CD4-positive, CD25-positive, alpha-beta regulatory T cell (primary cell): ENCODE results near the gene CACNB2. TPM values are rescaled to one million over a fixed set of nuclear protein-coding genes. Genes with fewer than 3 reads are reported as not detected.
A peak's percentile ranks its signal among the peaks of the same experiment; 100 is the strongest.

ENCODE experiments used
- ATAC-seq, 2 donors: fragments of 150-1000 bp; cut with Tn5 transposase; one replicate each; pipeline ENCODE4 v1.10.0; 2021; ENCODE audit warnings: low read depth in 2 of 2, moderate number of reproducible peaks in 2 of 2, moderate library complexity in 1 of 2
- DNase-seq, 3 donors: peaks; one replicate each; pipeline versions ENCODE4 v3.0.0 to v3.0.0-alpha.2; 2012 to 2022; ENCODE audit warnings: mixed read lengths in 1 of 3
- H3K27ac ChIP-seq: one replicate; pipeline ENCODE4 v1.7.0; 2013; ENCODE audit warnings: mild to moderate bottlenecking, low read length; ENCODE audit not compliant: insufficient read depth, poor library complexity, severe bottlenecking
- H3K27me3 ChIP-seq: one replicate; pipeline ENCODE4 v1.7.0; 2013; ENCODE audit warnings: low read length; ENCODE audit not compliant: control insufficient read depth, insufficient read depth
- H3K36me3 ChIP-seq: one replicate; pipeline ENCODE4 v1.7.0; 2013; ENCODE audit warnings: mild to moderate bottlenecking, low read length, moderate library complexity; ENCODE audit not compliant: control insufficient read depth, insufficient read depth
- H3K4me1 ChIP-seq: 2 replicates; pipeline ENCODE4 v1.7.0; 2013; ENCODE audit warnings: mild to moderate bottlenecking, low read length; ENCODE audit not compliant: insufficient read depth, control insufficient read depth, poor library complexity, severe bottlenecking
- H3K4me3 ChIP-seq: one replicate; pipeline ENCODE4 v1.7.0; 2013; ENCODE audit warnings: low read depth, mild to moderate bottlenecking, low read length, moderate library complexity
- H3K9me3 ChIP-seq, 2 experiments: 1 replicate in 1 of 2; 2 replicates in 1 of 2; pipeline ENCODE4 v1.7.0; 2013; ENCODE audit warnings: low read length in 2 of 2, mild to moderate bottlenecking in 1 of 2, moderate library complexity in 1 of 2; ENCODE audit not compliant: control insufficient read depth in 2 of 2
- H3K27ac Mint-ChIP-seq, 3 donors: one replicate each; pipeline ENCODE4 v1.8.0; 2020 to 2022; ENCODE audit warnings: mild to moderate bottlenecking in 3 of 3, mixed read lengths in 3 of 3, moderate library complexity in 2 of 3
- H3K27me3 Mint-ChIP-seq: one replicate; pipeline ENCODE4 v1.8.0; 2022; ENCODE audit warnings: mild to moderate bottlenecking, mixed read lengths
- H3K36me3 Mint-ChIP-seq: one replicate; pipeline ENCODE4 v1.8.0; 2020; ENCODE audit warnings: mixed read lengths
- H3K4me1 Mint-ChIP-seq, 4 donors: one replicate each; pipeline ENCODE4 v1.8.0; 2020 to 2022; ENCODE audit warnings: mixed read lengths in 4 of 4, mild to moderate bottlenecking in 1 of 4
- H3K4me3 Mint-ChIP-seq, 4 donors: one replicate each; pipeline ENCODE4 v1.8.0; 2020 to 2022; ENCODE audit warnings: mild to moderate bottlenecking in 4 of 4, mixed read lengths in 4 of 4, moderate library complexity in 3 of 4
- H3K9me3 Mint-ChIP-seq, 7 donors: one replicate each; pipeline ENCODE4 v1.8.0; 2020 to 2022; ENCODE audit warnings: mixed read lengths in 7 of 7, mild to moderate bottlenecking in 3 of 7, moderate library complexity in 2 of 7
- polyA plus RNA-seq, 4 donors: library from polyadenylated mRNA; unstranded; fragments of 300-500 nt; fragmentation: Illumina TruSeq; gene quantifications; one replicate each; pipeline ENCODE4 v1.2.3, GENCODE V29; 2021
- total RNA-seq: library from RNA; stranded (reverse); gene quantifications from one replicate; pipeline ENCODE4 v1.2.3, GENCODE V29; 2022

CACNB2 gene
- total and polyA plus RNA-seq, 5 donors from 2014 or later = 0.39 to 0.80 (median 0.49) TPM

DNA sequence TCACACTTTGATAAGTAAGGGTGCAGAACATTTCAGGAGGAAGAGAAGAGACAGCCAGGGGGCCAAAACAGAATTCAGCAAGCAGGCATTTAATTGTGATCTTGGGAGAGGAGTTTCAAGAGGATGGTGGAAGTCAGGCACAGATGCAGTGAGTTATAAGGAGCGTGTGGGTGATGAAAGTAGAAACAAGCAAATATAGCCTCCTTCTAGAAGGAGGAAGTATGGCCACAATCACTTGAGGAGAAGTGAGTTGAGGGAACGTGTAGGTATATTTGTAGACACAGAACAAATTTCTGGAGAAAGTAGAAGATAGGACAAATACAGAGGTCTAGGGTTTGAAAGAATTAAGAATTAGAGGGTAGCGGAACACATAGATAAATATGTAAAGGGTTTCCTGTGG is 165.8 kb downstream of the CACNB2 start:
- H3K27me3 Mint-ChIP-seq = peaks cover 2% of the 10 kb centered on the region
- H3K4me1 Mint-ChIP-seq = no peaks in the 10 kb centered on the region
- Histone ChIP-seq H3K9me3 (no peaks in the 10 kb centered on the region), H3K27ac (no peak overlapping the region), H3K36me3 (no peaks in the 10 kb centered on the region), H3K4me3 (no peak overlapping the region), H3K27me3 (no peaks in the 10 kb centered on the region), H3K4me1 (no peaks in the 10 kb centered on the region)
- DNase-seq = no peak
- ATAC-seq = no peak
- H3K9me3 Mint-ChIP-seq = peaks cover 0 to 4% (median 0%) of the 10 kb centered on the region in 7 donors
- no peaks in the 10 kb centered on the region for H3K36me3 Mint-ChIP-seq
- no peak overlapping the region for H3K4me3 Mint-ChIP-seq
- no peak overlapping the region for H3K27ac Mint-ChIP-seq

GRCh38 chr10:18308600-18308999 is 168.4 kb downstream of the CACNB2 start:
- DNase-seq = no peak
- no peaks in the 10 kb centered on the region for H3K36me3 ChIP-seq
- H3K4me3 Mint-ChIP-seq = no peak overlapping the region
- ATAC-seq = no peak
- H3K27ac ChIP-seq = no peak overlapping the region
- H3K4me1 ChIP-seq = no peaks in the 10 kb centered on the region
- no peak overlapping the region for H3K27ac Mint-ChIP-seq
- H3K9me3 ChIP-seq = no peaks in the 10 kb centered on the region
- H3K4me1 Mint-ChIP-seq = peaks cover 0 to 7% (median 0%) of the 10 kb centered on the region in 4 donors
- peaks cover 0 to 4% (median 0%) of the 10 kb centered on the region in 7 donors for H3K9me3 Mint-ChIP-seq
- no peaks in the 10 kb centered on the region for H3K27me3 ChIP-seq
- H3K4me3 ChIP-seq = no peak overlapping the region
- H3K27me3 Mint-ChIP-seq = peaks cover 11% of the 10 kb centered on the region
- H3K36me3 Mint-ChIP-seq = no peaks in the 10 kb centered on the region

GRCh38 chr10:18310761-18311160 is 170.5 kb downstream of the CACNB2 start:
- H3K4me3 Mint-ChIP-seq = no peak overlapping the region
- Histone ChIP-seq H3K27ac (no peak overlapping the region), H3K4me1 (no peaks in the 10 kb centered on the region), H3K27me3 (no peaks in the 10 kb centered on the region), H3K36me3 (no peaks in the 10 kb centered on the region), H3K4me3 (no peak overlapping the region), H3K9me3 (no peaks in the 10 kb centered on the region)
- H3K9me3 Mint-ChIP-seq = peaks cover 0 to 4% (median 0%) of the 10 kb centered on the region in 7 donors
- no peak overlapping the region for H3K27ac Mint-ChIP-seq
- no peaks in the 10 kb centered on the region for H3K36me3 Mint-ChIP-seq
- peaks cover 11% of the 10 kb centered on the region for H3K27me3 Mint-ChIP-seq
- DNase-seq = no peak
- peaks cover 0 to 7% (median 0%) of the 10 kb centered on the region in 4 donors for H3K4me1 Mint-ChIP-seq
- no peak for ATAC-seq

DNA sequence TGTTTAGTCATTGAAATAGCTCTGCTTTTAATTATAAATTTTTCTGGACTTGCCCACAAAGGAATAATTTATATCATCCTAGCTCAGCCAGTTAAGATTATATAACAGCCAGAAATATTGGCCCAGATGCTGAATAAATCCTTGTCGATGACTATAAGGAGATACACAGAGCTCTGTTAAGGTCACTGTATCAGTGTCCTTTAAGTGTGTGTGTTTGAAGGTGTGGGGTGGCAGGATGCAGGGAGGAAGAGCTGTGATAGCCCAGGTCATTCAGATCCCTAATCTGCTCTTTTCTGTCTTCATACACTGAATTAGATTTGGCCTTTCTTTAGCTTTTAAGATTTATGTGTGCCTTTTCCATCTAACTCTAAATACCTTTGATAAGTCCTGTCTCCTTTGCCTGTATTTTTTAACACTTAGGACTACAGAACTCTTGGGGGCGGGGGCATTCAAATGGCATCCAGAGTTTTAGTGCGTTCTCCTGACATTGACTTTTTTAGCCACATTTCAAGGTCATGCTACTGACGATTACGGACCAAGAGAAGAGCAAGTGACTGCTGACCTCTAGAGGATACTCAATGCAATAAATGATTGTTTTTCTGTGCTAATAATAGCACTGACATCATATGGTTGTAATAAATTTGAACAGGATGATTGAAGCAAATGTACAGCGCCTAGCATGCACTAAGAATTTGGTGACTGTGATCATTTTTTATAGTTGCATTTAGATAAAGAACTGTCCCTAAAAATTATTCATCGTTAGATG is 172.3 kb downstream of the CACNB2 start:
- Histone ChIP-seq H3K36me3 (no peaks in the 10 kb centered on the region), H3K4me3 (no peak overlapping the region), H3K27ac (no peak overlapping the region), H3K27me3 (no peaks in the 10 kb centered on the region), H3K9me3 (no peaks in the 10 kb centered on the region), H3K4me1 (no peaks in the 10 kb centered on the region)
- peaks cover 14% of the 10 kb centered on the region for H3K27me3 Mint-ChIP-seq
- H3K4me3 Mint-ChIP-seq = no peak overlapping the region
- H3K4me1 Mint-ChIP-seq = peaks cover 0 to 7% (median 0%) of the 10 kb centered on the region in 4 donors
- no peak for ATAC-seq
- no peaks in the 10 kb centered on the region for H3K9me3 Mint-ChIP-seq
- H3K27ac Mint-ChIP-seq = no peak overlapping the region
- peak in 1 of 3 donors; percentile 17 for DNase-seq
- H3K36me3 Mint-ChIP-seq = no peaks in the 10 kb centered on the region

- Mint-ChIP-seq H3K27ac (no peak overlapping the region), H3K4me3 (no peak overlapping the region), H3K9me3 (no peaks in the 10 kb centered on the region), H3K4me1 (peaks cover 0 to 7% (median 0%) of the 10 kb centered on the region in 4 donors), H3K36me3 (no peaks in the 10 kb centered on the region), H3K27me3 (peaks cover 16% of the 10 kb centered on the region)
- H3K4me3 ChIP-seq = no peak overlapping the region
- H3K4me1 ChIP-seq = no peaks in the 10 kb centered on the region
- no peaks in the 10 kb centered on the region for H3K36me3 ChIP-seq
- no peak for DNase-seq
- H3K27ac ChIP-seq = no peak overlapping the region
- H3K27me3 ChIP-seq = no peaks in the 10 kb centered on the region
- H3K9me3 ChIP-seq = no peaks in the 10 kb centered on the region
- no peak for ATAC-seq
These were observed 172.9 kb downstream of the CACNB2 start for GRCh38 chr10:18313140-18313530.

- DNase-seq (no peak), ATAC-seq (no peak)
- peaks cover 0 to 7% (median 0%) of the 10 kb centered on the region in 4 donors for H3K4me1 Mint-ChIP-seq
- no peaks in the 10 kb centered on the region for H3K36me3 ChIP-seq
- H3K27me3 ChIP-seq = no peaks in the 10 kb centered on the region
- no peaks in the 10 kb centered on the region for H3K9me3 ChIP-seq
- no peak overlapping the region for H3K4me3 ChIP-seq
- H3K27ac ChIP-seq = no peak overlapping the region
- H3K4me1 ChIP-seq = no peaks in the 10 kb centered on the region
- no peaks in the 10 kb centered on the region for H3K36me3 Mint-ChIP-seq
- peaks cover 0 to 1% (median 0%) of the 10 kb centered on the region in 7 donors for H3K9me3 Mint-ChIP-seq
- no peak overlapping the region for H3K27ac Mint-ChIP-seq
- no peak overlapping the region for H3K4me3 Mint-ChIP-seq
- H3K27me3 Mint-ChIP-seq = peaks cover 16% of the 10 kb centered on the region
These were observed 173.4 kb downstream of the CACNB2 start for GRCh38 chr10:18313626-18314025.

DNA sequence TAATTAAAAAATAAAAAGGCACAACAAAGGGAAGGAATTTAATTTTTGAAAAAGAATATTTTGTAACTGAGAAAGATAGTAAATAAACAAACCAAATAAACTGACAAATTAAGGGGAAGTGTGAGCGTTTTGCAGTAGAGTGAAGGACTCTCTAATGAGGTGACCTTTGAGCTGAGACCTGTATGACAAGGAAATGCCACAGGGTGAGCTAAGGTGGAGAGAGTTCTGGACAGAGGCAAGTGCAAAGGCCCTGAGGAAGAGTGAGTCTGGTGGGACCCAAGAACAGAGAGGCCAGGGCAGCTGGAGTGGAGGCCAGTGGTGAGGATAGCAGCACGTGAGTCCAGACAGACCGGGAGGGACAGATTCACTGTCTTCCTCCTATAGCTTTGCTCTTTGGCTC is 179.4 kb downstream of the CACNB2 start:
- DNase-seq = no peak
- Histone ChIP-seq H3K36me3 (no peaks in the 10 kb centered on the region), H3K27me3 (no peaks in the 10 kb centered on the region), H3K27ac (no peak overlapping the region), H3K4me3 (no peak overlapping the region), H3K9me3 (no peaks in the 10 kb centered on the region), H3K4me1 (no peaks in the 10 kb centered on the region)
- Mint-ChIP-seq H3K9me3 (peaks cover 0 to 3% (median 0%) of the 10 kb centered on the region in 7 donors), H3K4me1 (no peaks in the 10 kb centered on the region), H3K4me3 (no peak overlapping the region), H3K27me3 (peaks cover 5% of the 10 kb centered on the region), H3K36me3 (no peaks in the 10 kb centered on the region), H3K27ac (no peak overlapping the region)
- ATAC-seq = no peak

DNA sequence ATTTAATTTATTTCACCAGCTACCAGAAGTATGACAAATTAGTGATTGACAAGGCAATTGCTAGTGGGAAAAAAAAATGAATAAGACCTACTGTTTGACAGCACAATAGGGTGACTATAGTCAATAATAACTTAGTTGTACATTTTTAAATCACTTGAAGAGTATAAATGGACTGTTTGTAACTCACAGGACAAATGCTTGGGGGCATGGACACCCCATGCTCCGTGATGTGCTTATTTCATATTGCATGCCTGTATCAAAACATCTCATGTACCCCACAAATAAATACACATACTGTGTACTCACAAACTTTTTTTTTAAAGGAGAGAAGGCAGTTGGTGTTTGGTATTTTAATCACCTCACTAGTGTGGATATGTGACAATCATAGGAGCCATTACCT is 181.1 kb downstream of the CACNB2 start:
- Histone ChIP-seq H3K4me1 (no peaks in the 10 kb centered on the region), H3K36me3 (no peaks in the 10 kb centered on the region), H3K4me3 (no peak overlapping the region), H3K27ac (no peak overlapping the region), H3K27me3 (no peaks in the 10 kb centered on the region), H3K9me3 (no peaks in the 10 kb centered on the region)
- H3K36me3 Mint-ChIP-seq = no peaks in the 10 kb centered on the region
- DNase-seq = no peak
- peaks cover 0 to 3% (median 0%) of the 10 kb centered on the region in 7 donors for H3K9me3 Mint-ChIP-seq
- no peak overlapping the region for H3K4me3 Mint-ChIP-seq
- H3K27me3 Mint-ChIP-seq = peaks cover 5% of the 10 kb centered on the region
- no peak overlapping the region for H3K27ac Mint-ChIP-seq
- H3K4me1 Mint-ChIP-seq = no peaks in the 10 kb centered on the region
- no peak for ATAC-seq
